ENCODE results near the gene CAV3. TPM values are rescaled to one million over a fixed set of nuclear protein-coding genes. Genes with fewer than 3 reads are reported as not detected.

Gene CAV3
- total RNA-seq, 3 donors from 2014 or later = not detected

GRCh38 chr3:8737301-8737700, 3.7 kb downstream of the CAV3 start:
- intact Hi-C loops (cut with DNase I, micrococcal nuclease) = no loop called here
- Histone ChIP-seq H3K4me3 (no peak overlapping the region), H3K9me3 (no peaks in the 10 kb centered on the region), H3K36me3 (ENCODE audit: low read depth) (no peaks in the 10 kb centered on the region), H3K4me1 (ENCODE audit: low read depth) (no peaks in the 10 kb centered on the region)
- TF ChIP-seq CTCF (IDR thresholded peaks at IDR 0.05) = no peak
- DNase-seq (no peak), ATAC-seq (no peak)

- no peak overlapping the region for H3K4me3 ChIP-seq
- intact Hi-C loops (cut with DNase I, micrococcal nuclease) = no loop called here
- DNase-seq (no peak), ATAC-seq (no peak)
- no peak for TF ChIP-seq CTCF (IDR thresholded peaks at IDR 0.05)
- H3K9me3 ChIP-seq = no peaks in the 10 kb centered on the region
- no peaks in the 10 kb centered on the region for H3K4me1 ChIP-seq (ENCODE audit: low read depth)
- no peaks in the 10 kb centered on the region for H3K36me3 ChIP-seq (ENCODE audit: low read depth)
Measured at GRCh38 chr3:8737823-8738222, 4.2 kb downstream of the CAV3 start.

GRCh38 chr3:8738639-8739038, 5.0 kb downstream of the CAV3 start:
- no peaks in the 10 kb centered on the region for H3K4me1 ChIP-seq (ENCODE audit: low read depth)
- H3K4me3 ChIP-seq = no peak overlapping the region
- no peaks in the 10 kb centered on the region for H3K9me3 ChIP-seq
- intact Hi-C loops (cut with DNase I, micrococcal nuclease) = no loop called here
- no peaks in the 10 kb centered on the region for H3K36me3 ChIP-seq (ENCODE audit: low read depth)
- DNase-seq = no peak
- ATAC-seq = no peak
- no peak for TF ChIP-seq CTCF (IDR thresholded peaks at IDR 0.05)

GRCh38 chr3:8739757-8740504, 6.3 kb downstream of the CAV3 start:
- intact Hi-C loops (cut with DNase I, micrococcal nuclease) = no loop called here
- no peak overlapping the region for H3K4me3 ChIP-seq
- H3K36me3 ChIP-seq (ENCODE audit: low read depth) = no peaks in the 10 kb centered on the region
- TF ChIP-seq CTCF (IDR thresholded peaks at IDR 0.05) = no peak
- ATAC-seq (no peak), DNase-seq (no peak)
- no peaks in the 10 kb centered on the region for H3K9me3 ChIP-seq
- H3K4me1 ChIP-seq (ENCODE audit: low read depth) = no peaks in the 10 kb centered on the region

GRCh38 chr3:8741581-8742261, 8.1 kb downstream of the CAV3 start:
- ATAC-seq (peak; percentile 17), DNase-seq (no peak)
- Histone ChIP-seq H3K4me3 (no peak overlapping the region), H3K9me3 (no peaks in the 10 kb centered on the region), H3K4me1 (ENCODE audit: low read depth) (no peaks in the 10 kb centered on the region), H3K36me3 (ENCODE audit: low read depth) (no peaks in the 10 kb centered on the region)
- no peak for TF ChIP-seq CTCF (IDR thresholded peaks at IDR 0.05)
- intact Hi-C loops (cut with DNase I, micrococcal nuclease) = no loop called here
